K562 (cell line): ENCODE results near the gene MCM9. TPM values are rescaled to one million over a fixed set of nuclear protein-coding genes. Genes with fewer than 3 reads are reported as not detected.

Source experiments
- ARNT ChIP-seq, 2 experiments: fragments of 450-650 bp; IDR thresholded peaks; 2 replicates each; pipeline ENCODE4 v1.6.1; 2016; ENCODE audit warnings: mild to moderate bottlenecking in 1 of 2
- CBFA2T3 ChIP-seq: fragments of 450-650 bp; IDR thresholded peaks from 2 replicates; pipeline ENCODE4 v1.6.1; 2017
- GATAD2B ChIP-seq: fragments of 450-650 bp; IDR thresholded peaks from 2 replicates; pipeline ENCODE4 v1.6.1; 2017; ENCODE audit warnings: mild to moderate bottlenecking, borderline replicate concordance
- KDM1A ChIP-seq, 2 experiments: fragments of 450-650 bp; IDR thresholded peaks; 2 replicates each; pipeline ENCODE4 v1.6.1; 2016; ENCODE audit warnings: mild to moderate bottlenecking in 2 of 2
- MAFF ChIP-seq: IDR thresholded peaks from 2 replicates; pipeline ENCODE4 v1.6.1; 2012; ENCODE audit warnings: low read length, improper control_type of control experiment
- MYBL2 ChIP-seq, 2 experiments: fragments of 450-650 bp in 1 of 2; sonication (generic) in 1 of 2; formaldehyde crosslinking in 1 of 2; IDR thresholded peaks; 2 replicates each; pipeline versions ENCODE4 v1.6.1 to v1.8.1; 2017 to 2022; ENCODE audit warnings: borderline replicate concordance in 1 of 2, inconsistent platforms in 1 of 2, low read depth in 1 of 2, mild to moderate bottlenecking in 1 of 2, missing genetic modification reagents in 1 of 2, moderate library complexity in 1 of 2
- NCOA2 ChIP-seq, 2 experiments: fragments of 450-650 bp; IDR thresholded peaks; 2 replicates each; pipeline ENCODE4 v1.6.1; 2018; ENCODE audit warnings: mild to moderate bottlenecking in 2 of 2, moderate library complexity in 1 of 2; ENCODE audit not compliant: partially characterized antibody in 2 of 2
- NFIC ChIP-seq: fragments of 450-650 bp; IDR thresholded peaks from 2 replicates; pipeline ENCODE4 v1.6.1; 2017; ENCODE audit warnings: mild to moderate bottlenecking, inconsistent platforms
- RAD21 ChIP-seq, 2 experiments: fragments of 250-450 bp in 1 of 2; fragments of 450-650 bp in 1 of 2; sonication (Bioruptor Pico) in 1 of 2; formaldehyde crosslinking in 1 of 2; IDR thresholded peaks in 1 of 2; conservative IDR thresholded peaks in 1 of 2; 2 replicates each; pipeline versions ENCODE4 v1.4.0 to v1.8.0; 2020 to 2022; ENCODE audit warnings: mild to moderate bottlenecking in 2 of 2, moderate library complexity in 1 of 2
- SMC3 ChIP-seq: conservative IDR thresholded peaks from 2 replicates; pipeline ENCODE4 v1.6.1; 2011; ENCODE audit warnings: low read depth, low read length, improper control_type of control experiment; ENCODE audit not compliant: insufficient read depth
- TBP ChIP-seq: optimal IDR thresholded peaks from 2 replicates; pipeline ENCODE3; 2011; ENCODE audit warnings: low read depth, low read length, improper control_type of control experiment
- polyA plus RNA-seq, 8 experiments: library from polyadenylated mRNA; depleted of rRNA in 4 of 8; stranded (reverse) in 5 of 8; unstranded in 3 of 8; fragments of >200 nt; fragmentation: Nextera tagmentation in 2 of 8; fragmentation: Illumina TruSeq in 1 of 8; extraction: Ambion mirVana in 2 of 8; extraction: Trizol in 1 of 8; gene quantifications; 2 replicates each; pipeline versions ENCODE4 v1.2.1 to v1.2.3, GENCODE V29; 2011 to 2014; ENCODE audit warnings: inconsistent platforms in 1 of 8, missing spikeins in 1 of 8
- total RNA-seq, 7 experiments: library from RNA; depleted of rRNA in 6 of 7; stranded (reverse); fragments of >200 nt in 6 of 7; fragmentation: Illumina TruSeq in 2 of 7; extraction: Trizol in 2 of 7; gene quantifications; 2 replicates each; pipeline versions ENCODE4 v1.2.1 to v1.2.3, GENCODE V29; 2011 to 2021; ENCODE audit warnings: low replicate concordance in 1 of 7
- TF ChIP-seq, protein P1 (sequence below): IDR thresholded peaks from 2 replicates; pipeline ENCODE4 v1.6.1; 2012; ENCODE audit warnings: low read depth, low read length, improper control_type of control experiment, borderline replicate concordance
- TF ChIP-seq, protein P2 (sequence below): fragments of 450-650 bp; formaldehyde crosslinking; IDR thresholded peaks from 2 replicates; pipeline ENCODE4 v1.4.0; 2020; ENCODE audit warnings: mild to moderate bottlenecking, moderate library complexity
- TF ChIP-seq, protein P3 (sequence below), 3 experiments: IDR thresholded peaks in 2 of 3; conservative IDR thresholded peaks in 1 of 3; 2 replicates each; pipeline ENCODE4 v1.5.1; 2011 to 2012; ENCODE audit warnings: low read length in 3 of 3, mild to moderate bottlenecking in 3 of 3, control low read depth in 2 of 3, improper control_type of control experiment in 1 of 3, inconsistent platforms in 1 of 3, low read depth in 1 of 3, mixed read lengths in 1 of 3, moderate library complexity in 1 of 3; ENCODE audit not compliant: insufficient read depth in 2 of 3

The MCM9 gene
- total and polyA plus RNA-seq, 9 of the 15 experiments (the other 6 are each of a cell fraction or from before 2014, with no cell fraction given): 4.8 to 16.7 (median 11.6) TPM

DNA sequence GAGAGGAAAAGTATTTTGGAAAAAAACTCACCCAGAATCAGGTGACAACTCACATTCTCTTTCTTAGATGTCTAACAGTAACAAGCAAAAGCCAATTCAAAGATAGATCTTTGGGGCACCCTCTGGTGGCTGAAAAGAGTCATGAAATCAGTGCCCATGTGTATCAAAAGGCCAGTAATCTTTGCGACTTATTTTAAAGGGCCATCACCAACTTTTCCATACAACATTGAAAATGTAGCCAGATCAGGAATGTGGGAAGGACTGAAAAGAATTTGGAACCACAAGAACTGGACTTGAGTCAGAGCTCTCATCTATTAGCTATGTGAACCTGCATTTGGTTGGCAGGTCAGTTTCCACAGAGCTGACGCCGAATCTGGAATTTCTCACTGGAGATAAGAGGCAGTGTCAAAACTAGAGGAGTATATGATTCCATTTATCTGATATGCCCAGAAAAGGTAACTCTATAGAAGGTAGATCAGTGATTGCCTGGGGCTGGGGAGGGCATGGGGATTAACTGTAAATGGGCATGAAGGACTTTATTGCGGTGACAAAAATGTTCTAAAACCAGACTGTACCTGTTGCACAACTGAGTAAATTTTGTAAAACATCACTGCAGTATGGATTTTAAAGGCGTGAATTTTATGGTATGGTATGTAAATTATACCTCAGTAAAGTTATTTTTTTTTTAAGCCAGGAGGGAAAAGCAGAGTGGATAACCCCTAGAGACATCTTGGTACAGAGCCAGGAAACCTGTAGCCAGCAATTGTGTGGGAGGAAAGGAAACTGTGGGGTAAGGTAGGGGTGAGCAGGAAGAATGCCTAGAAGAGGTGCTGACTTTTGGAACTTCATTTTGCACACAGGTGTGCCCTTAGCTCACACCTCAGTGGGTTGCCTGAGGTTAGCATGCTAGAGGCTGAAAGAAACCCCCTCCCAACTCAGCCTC is 158.1 kb downstream of the MCM9 start (continued):
- TF ChIP-seq, protein P1, sequence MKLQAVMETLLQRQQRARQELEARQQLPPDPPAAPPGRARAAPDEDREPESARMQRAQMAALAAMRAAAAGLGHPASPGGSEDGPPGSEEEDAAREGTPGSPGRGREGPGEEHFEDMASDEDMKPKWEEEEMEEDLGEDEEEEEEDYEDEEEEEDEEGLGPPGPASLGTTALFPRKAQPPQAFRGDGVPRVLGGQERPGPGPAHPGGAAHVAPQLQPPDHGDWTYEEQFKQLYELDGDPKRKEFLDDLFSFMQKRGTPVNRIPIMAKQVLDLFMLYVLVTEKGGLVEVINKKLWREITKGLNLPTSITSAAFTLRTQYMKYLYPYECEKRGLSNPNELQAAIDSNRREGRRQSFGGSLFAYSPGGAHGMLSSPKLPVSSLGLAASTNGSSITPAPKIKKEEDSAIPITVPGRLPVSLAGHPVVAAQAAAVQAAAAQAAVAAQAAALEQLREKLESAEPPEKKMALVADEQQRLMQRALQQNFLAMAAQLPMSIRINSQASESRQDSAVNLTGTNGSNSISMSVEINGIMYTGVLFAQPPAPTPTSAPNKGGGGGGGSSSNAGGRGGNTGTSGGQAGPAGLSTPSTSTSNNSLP: peak; percentile 34; the same call in 1 of the 2 replicates
- TF ChIP-seq KDM1A (IDR thresholded peaks at IDR 0.05) (0 out of 4 replicates have a peak, but pooled peaks of 1 of the 2 experiments have one; percentile 26), CBFA2T3 (no peak), NCOA2 (IDR thresholded peaks at IDR 0.05; ENCODE audit: partially characterized antibody in 2 of 2) (no peak), ARNT (IDR thresholded peaks at IDR 0.05) (peak in 1 of 2 experiments; percentile 30; a peak in 1 of 4 replicates), SMC3 (peak; percentile 78), GATAD2B (no peak), MYBL2 (IDR thresholded peaks at IDR 0.05; ENCODE audit: low read depth) (no peak), MYBL2 (CRISPR knock-in tag; IDR thresholded peaks at IDR 0.05; ENCODE audit: borderline replicate concordance) (no peak), RAD21 (CRISPR knock-in tag; conservative IDR thresholded peaks at IDR 0.05 in 1 of 2, IDR thresholded peaks at IDR 0.05 in 1 of 2) (peak; percentile 82 to 88), TBP (no peak), MAFF (no peak), NFIC (0 out of 2 replicates have a peak, but pooled peaks have one; percentile 37)
- TF ChIP-seq, protein P2, sequence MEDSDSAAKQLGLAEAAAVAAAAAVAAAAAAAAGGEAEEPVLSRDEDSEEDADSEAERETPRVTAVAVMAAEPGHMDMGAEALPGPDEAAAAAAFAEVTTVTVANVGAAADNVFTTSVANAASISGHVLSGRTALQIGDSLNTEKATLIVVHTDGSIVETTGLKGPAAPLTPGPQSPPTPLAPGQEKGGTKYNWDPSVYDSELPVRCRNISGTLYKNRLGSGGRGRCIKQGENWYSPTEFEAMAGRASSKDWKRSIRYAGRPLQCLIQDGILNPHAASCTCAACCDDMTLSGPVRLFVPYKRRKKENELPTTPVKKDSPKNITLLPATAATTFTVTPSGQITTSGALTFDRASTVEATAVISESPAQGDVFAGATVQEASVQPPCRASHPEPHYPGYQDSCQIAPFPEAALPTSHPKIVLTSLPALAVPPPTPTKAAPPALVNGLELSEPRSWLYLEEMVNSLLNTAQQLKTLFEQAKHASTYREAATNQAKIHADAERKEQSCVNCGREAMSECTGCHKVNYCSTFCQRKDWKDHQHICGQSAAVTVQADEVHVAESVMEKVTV (CRISPR knock-in tag): peak; percentile 57; the same call in 1 of the 2 replicates
- TF ChIP-seq, protein P3, sequence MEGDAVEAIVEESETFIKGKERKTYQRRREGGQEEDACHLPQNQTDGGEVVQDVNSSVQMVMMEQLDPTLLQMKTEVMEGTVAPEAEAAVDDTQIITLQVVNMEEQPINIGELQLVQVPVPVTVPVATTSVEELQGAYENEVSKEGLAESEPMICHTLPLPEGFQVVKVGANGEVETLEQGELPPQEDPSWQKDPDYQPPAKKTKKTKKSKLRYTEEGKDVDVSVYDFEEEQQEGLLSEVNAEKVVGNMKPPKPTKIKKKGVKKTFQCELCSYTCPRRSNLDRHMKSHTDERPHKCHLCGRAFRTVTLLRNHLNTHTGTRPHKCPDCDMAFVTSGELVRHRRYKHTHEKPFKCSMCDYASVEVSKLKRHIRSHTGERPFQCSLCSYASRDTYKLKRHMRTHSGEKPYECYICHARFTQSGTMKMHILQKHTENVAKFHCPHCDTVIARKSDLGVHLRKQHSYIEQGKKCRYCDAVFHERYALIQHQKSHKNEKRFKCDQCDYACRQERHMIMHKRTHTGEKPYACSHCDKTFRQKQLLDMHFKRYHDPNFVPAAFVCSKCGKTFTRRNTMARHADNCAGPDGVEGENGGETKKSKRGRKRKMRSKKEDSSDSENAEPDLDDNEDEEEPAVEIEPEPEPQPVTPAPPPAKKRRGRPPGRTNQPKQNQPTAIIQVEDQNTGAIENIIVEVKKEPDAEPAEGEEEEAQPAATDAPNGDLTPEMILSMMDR (IDR thresholded peaks at IDR 0.05 in 2 of 3, conservative IDR thresholded peaks at IDR 0.05 in 1 of 3; ENCODE audit: insufficient read depth in 2 of 3, low read depth in 1 of 3, low read length in 3 of 3): peak; percentile 64 to 85 (median 67); a peak in 5 of 6 replicates
